Measurements from ENCODE around the gene PPP1R3D. TPM values are rescaled to one million over a fixed set of nuclear protein-coding genes. Genes with fewer than 3 reads are reported as not detected.

PPP1R3D gene
- total and polyA plus RNA-seq, 12 donors: 4.0 to 14.3 (median 9.6) TPM

DNA sequence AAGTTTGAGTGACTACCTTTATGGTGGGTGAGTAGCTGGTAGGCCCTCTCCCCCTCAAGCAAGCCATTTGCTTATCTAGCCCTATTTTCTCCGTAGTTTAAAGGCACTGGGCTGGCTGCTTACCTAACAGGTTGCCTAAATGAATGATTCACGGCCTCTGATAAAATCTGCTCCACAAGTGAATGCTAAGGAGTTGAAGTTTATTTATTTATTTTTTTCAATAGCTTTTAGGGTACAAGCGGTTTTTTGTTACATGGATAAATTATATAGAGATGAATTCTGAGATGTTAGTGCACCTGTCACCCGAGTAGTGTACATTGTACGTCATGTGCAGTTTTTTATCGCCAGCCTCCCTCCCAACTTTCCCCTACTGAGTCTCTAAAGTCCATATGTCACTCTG, 9.8 kb upstream of the PPP1R3D start:
- Histone ChIP-seq H3K27ac (no peak overlapping the region), H3K4me1 (peaks cover 0 to 47% (median 25%) of the 10 kb centered on the region in 9 donors), H3K36me3 (peaks cover 0 to 59% (median 12%) of the 10 kb centered on the region in 9 donors), H3K9me3 (no peaks in the 10 kb centered on the region), H3K4me3 (no peak overlapping the region), H3K27me3 (no peaks in the 10 kb centered on the region)
- ATAC-seq (no peak), DNase-seq (no peak)
- WGBS, 2 donors: 92 to 94% methylated on average over 6 of the region's 6 CpGs
- intact Hi-C loops (cut with DNase I): loop anchor here in 5 of 10 donors (5.0 to 10.0 kb wide), 5 partner anchors 85 to 1292 kb away; no protein-coding TSS in a partner anchor
- TF ChIP-seq CTCF (IDR thresholded peaks at IDR 0.05): no peak

DNA sequence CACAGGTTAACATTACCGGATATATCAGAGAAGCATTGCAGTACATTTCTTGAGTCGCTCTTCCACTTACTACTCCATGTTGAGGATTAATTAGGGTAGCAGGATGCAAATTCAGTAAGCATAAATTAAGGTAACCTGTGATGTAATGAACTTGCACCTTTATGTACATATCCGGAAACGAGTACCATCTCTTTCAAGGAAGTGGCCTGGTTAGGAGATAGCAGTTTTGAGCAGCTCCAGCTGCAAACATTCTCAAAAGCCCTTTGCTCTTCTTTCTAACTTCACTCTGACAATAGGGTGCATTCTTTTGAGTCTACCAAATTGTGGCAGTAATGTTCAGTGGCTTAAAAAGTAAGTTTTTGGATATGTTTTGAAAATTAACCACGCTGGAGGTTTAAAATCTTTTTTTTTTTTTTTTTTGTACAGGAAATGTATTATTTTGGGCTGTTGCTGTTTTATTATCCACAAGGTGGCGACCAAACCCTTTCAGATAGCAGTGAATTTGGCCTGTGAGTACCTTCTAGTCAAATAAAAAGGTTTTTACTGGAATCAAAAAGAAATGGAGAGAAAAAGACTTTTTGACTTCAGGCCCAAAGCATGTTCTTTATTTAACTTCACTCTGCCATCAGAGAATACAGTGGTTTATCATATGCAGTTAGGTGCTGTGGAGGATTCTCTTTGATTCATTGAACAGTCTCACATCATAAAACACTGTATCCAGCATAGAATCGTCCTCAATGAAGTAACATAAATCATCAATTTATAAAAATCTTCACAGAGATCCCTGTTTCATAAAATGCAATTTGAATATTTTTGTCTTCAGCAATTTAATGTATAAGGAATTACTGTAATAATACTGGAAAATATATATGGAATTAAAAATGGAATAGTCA, 9.0 kb upstream of the PPP1R3D start:
- H3K36me3 ChIP-seq: peaks cover 0 to 68% (median 20%) of the 10 kb centered on the region in 9 donors
- 39 to 41% methylated on average over 7 of the region's 7 CpGs for WGBS, 2 donors
- no peaks in the 10 kb centered on the region for H3K9me3 ChIP-seq
- peak; percentile 49 to 76 (median 70) for TF ChIP-seq CTCF (IDR thresholded peaks at IDR 0.05)
- no peak overlapping the region for H3K4me3 ChIP-seq
- peak overlapping the region in 2 of 10 donors; percentile 29 to 42 for H3K27ac ChIP-seq
- DNase-seq (peak in 1 of 2 donors; percentile 40), ATAC-seq (peak in 3 of 8 donors; percentile 60 to 65 (median 61))
- intact Hi-C loops (cut with DNase I): loop anchor here in 4 of 10 donors (5.0 to 10.0 kb wide), 4 partner anchors 86 to 1293 kb away; no protein-coding TSS in a partner anchor
- H3K4me1 ChIP-seq: peaks cover 0 to 54% (median 28%) of the 10 kb centered on the region in 9 donors
- no peaks in the 10 kb centered on the region for H3K27me3 ChIP-seq

DNA sequence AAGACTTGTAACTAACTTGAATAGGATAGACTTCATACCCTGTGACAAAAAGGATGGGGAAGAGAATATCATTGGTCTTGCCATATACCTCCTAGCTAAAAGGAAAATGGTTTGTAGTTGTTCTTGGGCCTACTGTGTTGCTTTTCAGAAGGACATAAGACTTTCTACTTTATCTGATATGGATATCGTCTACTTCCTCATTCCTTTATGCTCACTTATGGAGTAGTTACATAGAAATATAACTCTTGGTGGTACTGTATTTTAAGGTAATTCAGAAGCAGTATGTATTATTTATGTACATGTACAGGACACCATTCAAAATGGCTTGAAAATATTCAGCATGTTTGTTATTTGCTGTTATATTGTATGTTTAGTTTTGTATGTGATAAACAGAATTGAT, 8.1 kb upstream of the PPP1R3D start:
- Histone ChIP-seq H3K9me3 (no peaks in the 10 kb centered on the region), H3K4me1 (peaks cover 0 to 54% (median 28%) of the 10 kb centered on the region in 9 donors), H3K27ac (peak overlapping the region in 2 of 10 donors; percentile 29 to 42), H3K4me3 (no peak overlapping the region), H3K27me3 (no peaks in the 10 kb centered on the region), H3K36me3 (peaks cover 0 to 76% (median 25%) of the 10 kb centered on the region in 9 donors)
- 31 to 54% methylated on average over 1 of the region's 1 CpG for WGBS, 2 donors
- intact Hi-C loops (cut with DNase I): loop anchor here in 4 of 10 donors (5.0 to 10.0 kb wide), 4 partner anchors 87 to 1294 kb away; no protein-coding TSS in a partner anchor
- TF ChIP-seq CTCF (IDR thresholded peaks at IDR 0.05): no peak
- ATAC-seq (no peak), DNase-seq (no peak)

DNA sequence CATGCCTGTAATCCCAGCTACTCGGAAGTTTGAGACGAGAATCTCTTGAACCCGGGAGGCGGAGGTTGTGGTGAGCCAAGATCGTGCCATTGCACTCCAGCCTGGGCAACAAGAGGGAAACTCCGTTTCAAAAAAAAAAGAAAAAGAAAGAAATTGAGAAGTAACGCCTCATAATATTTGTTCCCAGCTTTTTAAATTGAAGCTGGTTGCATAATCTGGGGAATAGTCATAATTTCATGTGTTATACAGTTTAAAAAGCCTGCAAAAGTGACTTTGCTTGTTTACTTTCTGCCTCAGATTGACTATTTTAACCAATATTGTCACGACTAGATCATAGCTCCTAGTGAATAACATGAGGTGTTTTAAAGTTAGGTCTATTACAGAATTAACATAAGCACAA, 7.3 kb upstream of the PPP1R3D start:
- DNase-seq: no peak
- no peak for ATAC-seq
- intact Hi-C loops (cut with DNase I): loop anchor here in 4 of 10 donors (5.0 to 10.0 kb wide), 4 partner anchors 87 to 1295 kb away; no protein-coding TSS in a partner anchor
- H3K27me3 ChIP-seq: no peaks in the 10 kb centered on the region
- peaks cover 0 to 76% (median 24%) of the 10 kb centered on the region in 9 donors for H3K36me3 ChIP-seq
- H3K27ac ChIP-seq: no peak overlapping the region
- H3K4me3 ChIP-seq: no peak overlapping the region
- WGBS, 2 donors: 90 to 96% methylated on average over 8 of the region's 8 CpGs
- H3K9me3 ChIP-seq: no peaks in the 10 kb centered on the region
- H3K4me1 ChIP-seq: peaks cover under 1 to 56% (median 35%) of the 10 kb centered on the region in 9 donors
- no peak for TF ChIP-seq CTCF (IDR thresholded peaks at IDR 0.05)

Data from heart right ventricle (tissue), 16 donors.